Measurements from ENCODE around the gene TEAD3. TPM values are rescaled to one million over a fixed set of nuclear protein-coding genes. Genes with fewer than 3 reads are reported as not detected.
"Not testable (repeated sequence)": the region's sequence is repeated elsewhere in the genome, so short reads cannot be mapped to it uniquely, and the experiment has no call there.

Gene TEAD3
- total RNA-seq, 2 experiments from 2014 or later, result 0.70 to 0.71 TPM

GRCh38 chr6:35516712-35517111 is 19.8 kb upstream of the TEAD3 start:
- POLR2A ChIA-PET, result no interaction called here
- CTCF ChIA-PET, result interaction anchor here (0.8 kb wide), 1 partner anchor 33 kb away, joined by 3 read pairs; no protein-coding TSS in a partner anchor

- POLR2A ChIA-PET, result not testable (repeated sequence)
These were observed 19.1 kb upstream of the TEAD3 start for GRCh38 chr6:35515939-35516338.

DNA sequence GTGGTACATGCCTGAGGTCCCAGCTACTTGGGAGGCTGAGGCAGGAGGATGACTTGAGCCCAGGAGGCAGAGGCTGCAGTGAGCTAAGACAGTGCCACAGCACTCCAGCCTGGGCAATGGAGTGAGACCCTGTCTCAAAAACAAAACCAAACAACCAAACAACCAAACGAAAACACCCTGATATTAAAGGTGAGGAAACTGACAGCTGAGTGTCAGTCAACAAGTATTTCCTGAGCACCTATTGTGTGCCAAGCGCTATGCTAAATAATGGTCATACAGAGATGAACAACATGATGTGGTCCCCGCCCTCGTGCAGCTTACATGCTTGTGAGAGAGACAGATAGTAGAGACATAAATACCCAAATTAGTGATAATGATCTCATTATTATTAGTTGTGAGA is 17.7 kb upstream of the TEAD3 start:
- ChIA-PET POLR2A (interaction anchor here (0.6 kb wide), 1 partner anchor 204 kb away, joined by 3 read pairs; no protein-coding TSS in a partner anchor), CTCF (interaction anchor here (0.6 to 0.8 kb wide), 2 partner anchors 10 to 271 kb away, joined by 3 read pairs; no protein-coding TSS in a partner anchor)

More at GRCh38 chr6:35515939-35516338, 19.1 kb upstream of the TEAD3 start:
- CTCF ChIA-PET, result interaction anchor here (0.7 kb wide), 1 partner anchor 72 kb away, joined by 4 read pairs; no protein-coding TSS in a partner anchor

DNA sequence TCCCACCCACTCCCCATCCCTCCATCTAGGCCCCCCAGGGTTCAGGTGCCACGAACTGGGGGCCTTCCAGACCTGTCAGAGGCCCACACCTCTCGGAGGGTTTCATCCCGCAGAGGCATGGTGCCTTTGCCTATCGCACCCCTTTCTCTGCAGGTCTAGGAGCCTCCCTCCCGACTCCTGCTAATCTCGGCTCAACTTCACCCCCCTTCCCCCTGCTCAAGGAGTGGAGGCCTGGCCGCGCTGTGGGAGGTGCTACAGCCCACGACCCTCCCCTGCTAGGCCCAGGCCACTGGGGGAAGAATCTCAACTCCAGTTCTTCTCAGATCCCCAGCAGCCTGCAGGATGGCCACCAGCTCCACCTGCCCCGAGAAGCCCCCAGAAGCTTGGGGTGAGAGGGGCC is 15.9 kb upstream of the TEAD3 start, which contains the start of gene TULP1:
TSS of gene TULP1 (minus strand) at position 157 of the 400 bp plus-strand sequence. CDS start at position 119, 38 bp downstream.
- ChIA-PET POLR2A (no interaction called here), CTCF (no interaction called here)

GRCh38 chr6:35512006-35512405 is 15.1 kb upstream of the TEAD3 start:
- CTCF ChIA-PET, result no interaction called here
- POLR2A ChIA-PET, result no interaction called here

DNA sequence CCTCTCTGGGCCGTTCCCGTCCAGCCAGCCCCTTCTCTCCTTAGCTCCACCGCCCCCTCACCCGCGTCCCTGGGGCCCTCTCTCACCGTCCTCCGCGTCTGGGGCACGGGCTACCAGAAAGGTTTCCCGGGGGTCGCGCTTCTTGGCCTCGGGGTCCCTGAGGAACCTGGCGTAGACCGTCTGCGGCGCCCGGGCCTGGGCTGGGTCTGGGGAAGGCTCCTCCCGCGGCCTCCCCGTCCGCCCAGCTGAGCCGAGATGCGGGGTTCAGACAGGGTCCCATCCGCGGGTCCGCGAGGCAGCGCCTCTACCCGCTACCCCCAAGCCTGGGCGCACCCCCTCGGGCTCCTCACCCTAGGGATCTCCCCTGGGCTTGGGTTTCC is 14.7 kb upstream of the TEAD3 start:
- ChIA-PET POLR2A (no interaction called here), CTCF (no interaction called here)

DNA sequence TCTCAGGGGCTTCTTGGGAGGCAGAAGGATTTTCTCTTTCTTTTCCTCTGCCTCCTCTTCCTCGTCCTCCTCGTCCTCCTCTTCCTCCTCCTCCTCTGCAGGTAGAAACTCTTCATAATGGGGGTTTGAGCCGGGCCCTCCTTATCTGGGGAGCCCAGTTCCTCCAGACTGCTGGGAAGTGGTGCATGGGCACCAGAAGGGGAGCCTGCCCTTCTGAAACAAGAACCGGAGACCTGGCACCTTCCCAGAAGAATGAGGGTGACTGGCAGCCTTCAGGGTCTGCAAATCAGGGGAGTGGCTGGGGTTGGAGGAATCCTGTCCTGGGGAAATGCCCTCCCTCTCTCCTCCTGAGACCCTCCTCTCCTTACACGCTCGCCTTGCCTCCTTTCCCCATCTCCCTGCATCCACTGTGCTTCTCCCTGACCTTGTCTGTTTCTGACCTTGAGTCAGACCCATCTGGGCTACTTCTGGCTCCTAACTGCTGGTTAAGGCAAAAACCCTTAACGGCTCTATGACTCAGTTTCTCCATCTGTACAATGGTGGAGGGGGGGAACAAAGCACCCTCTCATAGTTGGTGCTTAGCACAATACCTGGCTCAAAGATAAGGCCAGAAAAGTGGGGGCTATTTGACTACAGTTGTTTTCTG is 14.2 kb upstream of the TEAD3 start:
- ChIA-PET POLR2A (no interaction called here), CTCF (interaction anchor here (1.5 to 1.8 kb wide), 2 partner anchors 14 to 225 kb away, joined by 3 to 5 read pairs; partner anchors contain the start of genes ARMC12 and TEAD3)

DNA sequence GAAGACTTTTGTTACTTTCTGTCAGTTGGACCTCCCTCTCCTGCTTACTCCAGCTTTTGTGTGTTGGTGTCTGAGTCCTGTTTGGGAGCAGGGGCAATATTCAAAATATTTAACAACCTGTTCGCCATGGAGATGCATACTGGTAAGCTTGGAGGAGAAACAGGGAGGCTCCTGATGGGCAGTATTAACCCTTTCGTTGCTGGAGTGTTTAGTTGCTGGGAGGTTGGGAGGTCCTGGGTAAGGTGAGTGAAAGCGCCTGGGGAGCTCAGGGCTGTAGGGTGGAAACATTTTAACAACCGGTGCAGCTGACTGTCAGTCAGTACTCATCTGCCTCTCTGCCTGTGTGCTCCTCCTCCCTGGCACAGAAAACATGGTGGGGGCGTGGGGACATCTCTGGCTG is 11.7 kb upstream of the TEAD3 start:
- POLR2A ChIA-PET, result no interaction called here
- CTCF ChIA-PET, result no interaction called here

GRCh38 chr6:35508027-35508426 is 11.1 kb upstream of the TEAD3 start:
- POLR2A ChIA-PET, result no interaction called here

DNA sequence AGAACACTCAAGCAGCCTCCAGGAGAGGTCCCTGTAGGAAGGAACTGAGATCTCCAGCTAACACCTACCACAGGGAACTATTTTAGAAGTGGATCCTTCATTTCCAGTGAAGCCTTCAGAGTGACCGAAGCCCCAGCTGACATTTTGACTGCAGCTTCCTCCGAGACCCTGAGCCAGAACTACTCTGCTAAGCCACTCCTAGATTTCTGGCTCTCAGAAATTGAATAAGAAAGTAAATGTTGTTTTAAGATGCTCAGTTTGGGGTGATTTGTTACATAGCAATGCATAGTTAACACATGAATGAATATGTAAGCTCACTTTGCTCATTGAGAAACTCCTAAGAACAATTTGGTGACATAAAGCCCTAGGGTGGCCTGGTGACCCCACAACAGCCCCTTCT is 10.3 kb upstream of the TEAD3 start:
- ChIA-PET CTCF (interaction anchor here (0.6 kb wide), 1 partner anchor 616 kb away, joined by 4 read pairs; no protein-coding TSS in a partner anchor), POLR2A (interaction anchor here (0.6 kb wide), 1 partner anchor 46 kb away, joined by 3 read pairs; no protein-coding TSS in a partner anchor)

More at GRCh38 chr6:35508027-35508426, 11.1 kb upstream of the TEAD3 start:
- CTCF ChIA-PET, result no interaction called here

GRCh38 chr6:35506536-35506935 is 9.7 kb upstream of the TEAD3 start:
- ChIA-PET CTCF (no interaction called here), POLR2A (interaction anchor here (0.6 kb wide), 1 partner anchor 45 kb away, joined by 3 read pairs; no protein-coding TSS in a partner anchor)

DNA sequence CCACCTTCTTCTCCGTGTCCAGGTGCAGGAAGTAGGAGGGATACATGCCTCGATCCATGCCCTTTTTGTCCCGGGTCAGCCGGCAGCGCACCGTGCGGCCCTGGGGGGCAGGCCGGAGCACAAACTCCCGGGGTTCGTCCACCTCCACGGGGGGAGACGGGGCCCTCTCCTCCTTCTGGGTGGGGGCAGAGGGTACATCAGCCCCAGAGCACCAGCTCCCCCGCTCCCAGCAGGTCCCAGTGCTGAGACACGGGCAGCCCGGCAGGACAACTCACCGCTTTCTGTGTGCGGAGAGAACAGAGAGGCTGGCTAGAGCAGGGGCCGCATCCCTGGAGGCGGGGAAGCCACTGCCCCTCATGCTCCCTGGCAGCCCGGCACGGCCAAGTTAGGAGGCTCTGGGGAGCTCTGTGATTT is 9.1 kb upstream of the TEAD3 start:
- ChIA-PET CTCF (no interaction called here), POLR2A (interaction anchor here (0.7 kb wide), 1 partner anchor 17 kb away, joined by 4 read pairs; no protein-coding TSS in a partner anchor)

- ChIA-PET CTCF (interaction anchor here (1.2 kb wide), 1 partner anchor 233 kb away, joined by 3 read pairs; the partner anchor contains the start of gene ARMC12), POLR2A (no interaction called here)
These were observed 6.7 kb upstream of the TEAD3 start for GRCh38 chr6:35503534-35503933.

DNA sequence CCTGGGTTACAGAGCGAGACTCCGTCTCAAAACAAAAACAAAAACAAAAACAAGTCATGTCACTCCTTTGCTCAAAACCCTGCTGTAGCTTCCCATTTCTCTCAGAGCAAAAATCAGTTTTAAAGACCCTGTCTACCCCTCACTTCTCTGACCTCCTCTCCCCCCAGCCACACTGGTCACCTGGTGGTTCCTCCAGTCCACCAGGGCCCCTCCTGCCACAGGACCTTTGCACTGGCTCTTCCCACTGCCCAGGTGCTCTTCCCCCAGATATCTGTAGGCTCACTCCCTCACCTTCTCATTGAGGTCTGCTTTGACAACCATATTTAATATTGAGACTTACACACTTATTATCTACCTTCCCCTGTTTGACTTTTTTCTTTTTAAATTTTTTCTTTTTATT is 4.9 kb upstream of the TEAD3 start:
- POLR2A ChIA-PET, result no interaction called here
- CTCF ChIA-PET, result no interaction called here

DNA sequence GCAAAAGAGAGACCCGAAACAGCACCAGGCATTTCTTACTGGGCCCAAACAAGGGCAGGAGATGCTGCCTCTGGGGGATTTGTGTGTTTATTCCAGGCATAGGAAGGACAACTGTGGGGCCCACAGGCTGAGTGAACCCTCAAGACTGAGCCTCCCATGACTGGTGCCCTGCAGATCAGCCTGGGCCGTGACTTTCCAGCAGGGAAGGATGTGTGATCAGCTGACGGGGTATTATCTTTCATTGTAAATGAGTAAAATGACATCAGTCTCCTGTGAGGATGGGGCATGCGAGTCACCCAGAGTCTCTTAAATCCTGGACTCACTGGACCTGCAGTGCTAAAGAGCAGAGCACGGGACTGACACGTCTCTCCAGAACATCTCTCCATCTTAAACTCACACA is 3.9 kb upstream of the TEAD3 start:
- POLR2A ChIA-PET, result no interaction called here
- CTCF ChIA-PET, result no interaction called here

GRCh38 chr6:35499372-35499771 is 2.5 kb upstream of the TEAD3 start:
- CTCF ChIA-PET, result no interaction called here
- POLR2A ChIA-PET, result no interaction called here

GRCh38 chr6:35498422-35499067 is 1.7 kb upstream of the TEAD3 start:
- ChIA-PET CTCF (no interaction called here), POLR2A (interaction anchor here (0.9 kb wide), 1 partner anchor 25 kb away, joined by 3 read pairs; no protein-coding TSS in a partner anchor)

GRCh38 chr6:35497571-35498421 is 917 bp upstream of the TEAD3 start:
- ChIA-PET POLR2A (interaction anchor here (0.6 to 1.1 kb wide), 5 partner anchors 23 to 110 kb away, joined by 3 to 4 read pairs (median 3); no protein-coding TSS in a partner anchor), CTCF (interaction anchor here (0.7 to 1.4 kb wide), 3 partner anchors 12 to 20 kb away, joined by 3 to 4 read pairs (median 3); no protein-coding TSS in a partner anchor)

DNA sequence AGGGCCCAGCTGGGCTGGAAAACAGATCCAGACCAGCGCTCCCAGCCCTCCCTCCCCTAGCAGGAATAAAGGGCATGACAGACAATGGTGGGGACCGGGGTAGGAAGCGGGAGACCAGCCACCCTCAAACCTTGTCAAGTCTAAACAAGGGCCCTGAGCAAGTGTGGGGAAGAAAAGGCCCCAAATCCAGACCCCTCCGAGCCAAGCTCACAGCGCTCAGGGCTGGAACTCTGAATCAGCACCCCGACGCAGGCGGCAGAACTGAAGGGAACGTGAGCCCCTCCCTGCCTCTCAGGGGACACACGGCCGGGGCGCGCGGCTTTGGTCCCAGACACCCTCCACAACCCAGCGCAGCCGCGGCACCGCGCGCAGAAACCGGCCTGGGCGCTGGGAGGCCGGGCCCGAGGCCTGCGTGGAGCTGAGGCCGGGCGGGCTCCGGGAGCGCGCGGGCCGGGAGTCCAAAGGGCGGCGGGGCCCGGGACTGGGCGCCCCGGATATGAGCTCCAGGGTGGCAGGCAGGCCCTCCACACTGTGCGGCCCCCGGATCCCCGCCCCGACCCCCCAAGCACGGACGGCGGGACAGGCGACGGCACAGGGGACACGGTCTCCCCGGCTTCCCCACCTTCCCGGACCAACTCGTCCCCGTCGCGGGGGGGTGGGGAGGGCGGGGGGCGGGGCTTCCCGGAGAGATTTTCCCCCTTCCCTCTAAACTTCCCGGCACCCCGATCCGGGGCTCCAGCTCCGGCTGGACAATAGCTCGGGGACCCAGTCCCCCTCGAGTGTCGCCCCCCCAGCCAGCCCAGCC is 641 bp downstream of the TEAD3 start:
- POLR2A ChIA-PET, result no interaction called here

More for the DNA sequence above, 641 bp downstream of the TEAD3 start:
- CTCF ChIA-PET, result interaction anchor here (1.1 to 1.4 kb wide), 2 partner anchors 14 to 26 kb away, joined by 3 read pairs; no protein-coding TSS in a partner anchor
